NCI-H2107 treated with DMSO at 0.1 percent for 48 hours (cell line): Measurements from ENCODE around the gene ANKRD33.

ENCODE experiments used
- DNase-seq: peaks from one replicate; lab custom pipeline; 2025; ENCODE audit not compliant: unreplicated experiment; lab: John Stamatoyannopoulos, UW

The ANKRD33 gene, protein sequence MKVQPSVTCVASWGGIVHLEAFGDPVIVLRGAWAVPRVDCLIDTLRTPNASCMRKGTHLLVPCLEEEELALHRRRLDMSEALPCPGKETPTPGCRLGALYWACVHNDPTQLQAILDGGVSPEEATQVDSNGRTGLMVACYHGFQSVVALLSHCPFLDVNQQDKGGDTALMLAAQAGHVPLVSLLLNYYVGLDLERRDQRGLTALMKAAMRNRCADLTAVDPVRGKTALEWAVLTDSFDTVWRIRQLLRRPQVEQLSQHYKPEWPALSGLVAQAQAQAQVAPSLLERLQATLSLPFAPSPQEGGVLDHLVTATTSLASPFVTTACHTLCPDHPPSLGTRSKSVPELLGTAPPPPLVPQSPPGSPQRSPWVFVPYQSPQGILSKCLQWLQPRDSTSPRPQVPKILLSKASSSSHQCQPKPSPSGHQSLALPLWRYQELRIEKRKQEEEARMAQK

GRCh38 chr12:51887476-51888315 lies at the start of gene ANKRD33:
ANKRD33 (plus strand) TSS chr12:51888103; CDS start chr12:51888187, 84 bp downstream.
- no peak for DNase-seq

DNA sequence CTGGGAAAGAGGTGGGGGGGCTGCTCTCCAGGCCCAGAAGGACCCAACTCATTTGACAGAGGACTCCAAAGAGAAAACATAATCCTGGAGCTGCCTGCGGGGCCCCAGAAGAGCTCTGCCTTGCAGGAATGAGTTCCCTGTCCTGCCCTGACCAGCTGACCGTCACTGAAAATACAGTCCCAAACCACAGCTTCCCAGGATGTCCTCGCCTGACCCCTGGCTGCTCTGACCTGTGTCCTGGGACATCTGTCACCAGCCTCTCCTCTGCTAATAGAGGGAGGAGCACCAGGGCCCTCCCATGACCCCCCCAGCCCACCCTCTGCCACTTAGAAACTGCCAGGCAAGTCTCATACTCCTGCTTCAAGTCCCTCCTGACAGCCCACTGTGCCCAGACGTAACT lies 49.1 kb upstream of the ANKRD33 start:
- no peak for DNase-seq

- DNase-seq, result no peak
These were observed 48.5 kb upstream of the ANKRD33 start for GRCh38 chr12:51839310-51839947.

- no peak for DNase-seq
These were observed 46.9 kb upstream of the ANKRD33 start for GRCh38 chr12:51840966-51841365.

DNA sequence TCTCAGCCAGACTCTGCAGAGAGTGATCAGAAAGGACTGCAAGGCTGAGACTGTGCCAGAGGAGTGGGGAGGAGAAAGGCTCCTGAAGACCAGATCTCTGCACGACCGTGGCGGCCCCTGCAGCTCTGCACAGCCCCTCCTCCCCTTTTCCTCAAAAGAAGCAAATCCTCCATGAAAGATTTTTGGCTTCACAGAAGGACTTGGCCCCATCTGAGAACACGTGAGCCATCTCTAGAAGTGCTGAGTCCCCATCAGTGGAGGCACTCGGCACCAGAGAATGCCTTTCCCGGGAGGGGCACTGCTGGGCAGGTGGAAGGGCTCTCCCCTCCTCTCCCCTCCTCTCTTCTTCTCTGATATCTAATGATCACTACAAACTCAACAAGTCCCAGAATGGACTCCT lies 46.2 kb upstream of the ANKRD33 start:
- DNase-seq, result no peak

DNA sequence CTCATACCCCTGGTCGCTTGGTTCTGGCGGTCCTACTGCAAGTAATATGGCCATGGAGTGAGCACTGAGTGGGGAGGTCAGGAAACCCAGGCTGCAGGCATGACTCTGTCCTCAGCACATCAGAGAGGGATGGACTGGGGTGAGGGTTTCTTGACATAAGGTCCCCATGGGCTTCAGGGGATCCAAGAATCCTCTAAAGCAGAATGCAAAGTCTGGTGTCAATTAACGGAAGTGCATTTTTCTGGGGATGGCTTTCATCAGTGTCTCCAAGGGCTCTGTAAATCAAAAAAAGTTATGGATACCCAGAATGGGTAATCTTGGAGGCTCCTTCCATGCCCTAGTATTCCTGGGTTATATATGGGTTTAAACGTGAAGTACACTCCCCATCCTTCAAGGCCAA lies 43.0 kb upstream of the ANKRD33 start:
- DNase-seq, result no peak

- DNase-seq, result no peak
These were observed 42.4 kb upstream of the ANKRD33 start for GRCh38 chr12:51845482-51845881.

- DNase-seq, result no peak
These were observed 41.6 kb upstream of the ANKRD33 start for GRCh38 chr12:51846271-51846691.

GRCh38 chr12:51846911-51847642 lies 40.8 kb upstream of the ANKRD33 start:
- no peak for DNase-seq

DNA sequence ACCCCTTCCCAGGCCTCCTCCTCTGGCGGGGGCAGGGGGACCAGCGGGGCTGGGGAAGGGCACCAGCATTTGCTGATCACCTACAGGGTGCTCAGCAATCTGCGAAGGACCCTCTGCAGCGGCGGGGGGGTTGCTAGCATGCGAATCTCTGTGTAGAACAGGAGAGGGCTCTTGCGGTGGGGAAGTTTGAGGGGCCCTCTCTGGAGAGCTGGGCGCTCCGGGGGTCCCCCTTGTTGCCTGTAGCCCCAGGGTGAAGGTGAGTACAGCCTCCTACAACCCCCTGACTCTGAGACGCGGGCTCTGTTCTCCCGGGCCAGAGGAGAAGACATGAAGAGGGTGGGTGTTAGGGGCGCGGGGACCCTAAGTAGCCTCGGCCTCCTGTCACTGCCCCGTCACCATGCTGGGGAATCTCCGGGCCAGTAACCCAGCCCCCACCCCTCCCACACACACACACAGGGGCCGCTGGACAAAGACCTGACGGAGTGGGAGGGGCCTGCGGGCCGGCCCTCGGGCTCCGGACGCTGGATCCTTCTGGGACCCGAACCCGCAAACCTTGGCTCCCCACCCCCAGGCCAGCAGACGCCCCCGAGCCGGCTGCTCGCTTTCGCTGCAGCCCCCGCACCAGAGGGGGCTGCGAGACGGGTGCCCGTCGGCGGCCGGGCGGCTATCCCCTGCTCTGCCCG lies 40.1 kb upstream of the ANKRD33 start:
- no peak for DNase-seq

DNA sequence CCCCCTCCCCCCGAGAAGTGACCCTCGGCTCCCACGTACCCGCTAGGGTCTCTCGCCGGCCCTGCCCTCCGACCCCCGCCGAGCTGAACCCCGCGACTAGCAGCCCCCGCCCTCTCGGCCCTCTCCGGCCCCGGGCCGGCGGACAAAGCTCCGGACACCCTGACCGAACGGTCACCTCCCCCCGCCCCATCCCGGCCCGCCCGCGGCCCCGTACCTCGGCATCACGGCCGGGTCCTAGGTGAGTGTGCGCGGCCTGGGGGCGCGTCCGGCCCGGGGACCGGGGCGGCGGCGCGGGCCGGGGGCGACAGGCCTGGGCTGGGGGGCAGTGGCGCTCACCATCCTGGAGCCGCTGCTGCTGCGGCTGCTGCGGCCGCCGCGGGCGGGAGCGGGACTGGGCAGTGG lies 39.6 kb upstream of the ANKRD33 start, which contains the start of gene FIGNL2:
Gene FIGNL2, minus strand, starts transcription at position 393 of the 402 bp plus-strand sequence. CDS start 26,305 bp downstream, outside the sequence.
- DNase-seq, result no peak

- DNase-seq, result no peak
These were observed 38.8 kb upstream of the ANKRD33 start for GRCh38 chr12:51848841-51849735.

DNA sequence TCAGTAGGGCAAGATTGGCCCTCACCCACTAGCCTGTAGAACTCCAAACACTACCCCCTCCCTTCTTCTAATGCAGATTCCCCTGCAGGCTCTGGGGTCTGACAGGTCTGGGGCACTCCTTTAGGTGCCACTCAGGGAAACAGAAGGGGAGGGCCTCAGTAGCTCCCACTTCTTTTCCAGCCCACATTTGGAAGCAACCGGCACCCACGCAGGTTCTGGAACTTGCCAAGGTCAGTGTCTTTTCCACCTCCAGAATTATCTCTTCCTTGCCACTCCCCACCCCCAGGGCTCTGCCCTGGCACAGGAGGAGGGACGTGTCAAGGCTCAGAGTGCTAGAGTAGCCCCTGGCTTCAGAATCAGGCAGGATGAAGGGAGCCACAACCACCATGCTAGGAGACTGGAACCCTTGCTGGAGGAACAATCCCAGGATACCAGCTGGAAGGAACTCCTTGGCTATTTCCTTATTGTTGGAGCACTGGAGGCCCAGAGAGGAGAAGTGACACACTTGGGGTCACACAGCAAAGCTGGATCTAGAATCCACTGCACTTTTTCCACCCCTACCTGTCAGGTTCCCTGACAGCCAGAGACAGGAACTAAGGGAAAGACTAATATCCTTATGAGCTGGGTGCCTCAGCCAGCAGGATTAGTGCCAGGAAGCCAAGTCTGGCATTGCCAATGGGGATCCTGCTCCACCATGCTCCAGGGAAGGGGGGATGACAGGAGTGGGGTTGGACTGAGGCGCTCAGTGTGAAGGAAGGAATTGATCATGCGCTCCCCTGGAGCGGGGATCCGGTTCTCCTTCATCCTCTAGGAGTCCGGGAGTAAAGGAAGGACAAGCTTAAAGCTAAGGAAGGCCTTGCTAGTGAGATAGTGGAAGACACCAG lies 37.6 kb upstream of the ANKRD33 start:
- no peak for DNase-seq

GRCh38 chr12:51850965-51851299 lies 37.0 kb upstream of the ANKRD33 start:
- no peak for DNase-seq

DNA sequence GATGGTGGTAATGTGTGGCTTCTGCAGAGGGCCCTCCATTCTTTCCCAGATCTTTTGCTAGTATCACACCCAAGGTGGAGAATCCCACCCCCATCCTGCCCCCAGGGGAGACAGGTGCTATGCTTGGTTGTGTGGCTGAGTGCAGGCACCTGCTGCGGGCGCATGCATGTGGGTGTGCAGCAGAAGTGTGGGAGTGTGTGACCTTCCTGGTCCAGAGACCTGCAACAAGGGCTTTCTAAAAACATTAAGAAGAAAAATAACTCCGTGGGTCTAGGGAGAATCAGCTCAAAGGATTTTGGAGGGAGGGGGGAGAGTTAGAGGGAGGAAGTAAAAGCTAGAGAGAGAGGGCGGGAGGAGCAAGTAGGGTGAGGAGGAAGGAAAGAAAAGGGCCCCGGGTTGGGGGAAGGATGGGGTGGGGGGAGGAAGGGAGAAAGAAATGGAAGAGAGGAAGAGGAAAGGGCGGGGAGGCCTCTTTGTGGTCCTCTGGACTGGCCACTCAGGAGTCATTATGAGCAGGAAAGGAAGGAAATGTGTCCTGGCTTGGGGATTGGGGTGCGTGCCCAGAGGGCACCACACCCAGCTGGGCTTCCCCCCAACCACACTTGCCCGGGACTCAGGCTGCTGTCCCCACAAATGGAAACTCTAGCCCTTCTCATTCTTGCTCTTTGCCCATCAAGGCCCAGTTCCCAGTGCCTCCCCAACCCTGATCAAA lies 36.3 kb upstream of the ANKRD33 start:
- peak; percentile 75 for DNase-seq

GRCh38 chr12:51852404-51853137 lies 35.3 kb upstream of the ANKRD33 start:
- DNase-seq, result no peak
